ENCODE data around the gene HOPX. TPM values are rescaled to one million over a fixed set of nuclear protein-coding genes. Genes with fewer than 3 reads are reported as not detected.
"Not testable (repeated sequence)": the region's sequence is repeated elsewhere in the genome, so short reads cannot be mapped to it uniquely, and the experiment has no call there.

Gene HOPX
- total and polyA plus RNA-seq, 2 of the 8 experiments (the other 6 are each of a cell fraction or from before 2014, with no cell fraction given) = not detected

GRCh38 chr4:56637154-56637553 lies 43.9 kb downstream of the HOPX start (continued):
- no peak for TF ChIP-seq EZH2 (IDR thresholded peaks at IDR 0.05; ENCODE audit: low read depth, low read length, severe bottlenecking)
- TF ChIP-seq MAX (IDR thresholded peaks at IDR 0.05) = no peak
- TF ChIP-seq SIRT6 (IDR thresholded peaks at IDR 0.05; ENCODE audit: low read length) = no peak
- no peak for TF ChIP-seq EGR1 (IDR thresholded peaks at IDR 0.05; ENCODE audit: borderline replicate concordance, low read depth, low read length)
- no peak for TF ChIP-seq NANOG (IDR thresholded peaks at IDR 0.05; ENCODE audit: insufficient read depth, low read depth, low read length, poor library complexity, severe bottlenecking)
- no peak for TF ChIP-seq ATF3 (IDR thresholded peaks at IDR 0.05; ENCODE audit: insufficient read depth, low read depth, low read length)

GRCh38 chr4:56634954-56635353 lies 46.1 kb downstream of the HOPX start:
- H3K36me3 ChIP-seq (ENCODE audit: control insufficient read depth in 2 of 4, insufficient read depth in 4 of 4, low read length in 3 of 4); H3K4ac ChIP-seq (replicated peaks; ENCODE audit: insufficient read length, low read depth, low read length); H4K8ac ChIP-seq (ENCODE audit: extremely low read depth, insufficient read depth, low read length); H3K27ac ChIP-seq (ENCODE audit: low read depth, low read length); FAIRE-seq; H3K4me2 ChIP-seq (ENCODE audit: insufficient read depth in 1 of 2, low read depth in 2 of 2, low read length in 2 of 2); H3K23me2 ChIP-seq (ENCODE audit: low read depth, low read length); H4K20me1 ChIP-seq (replicated peaks in 1 of 2; ENCODE audit: control insufficient read depth in 1 of 2, insufficient read depth in 2 of 2, low read length in 2 of 2); H4K5ac ChIP-seq (ENCODE audit: insufficient read length, low read depth, low read length); H3K56ac ChIP-seq (replicated peaks; ENCODE audit: insufficient read length, low read depth, low read length); H2BK120ac ChIP-seq (replicated peaks; ENCODE audit: low read depth, low read length); H3K79me2 ChIP-seq (ENCODE audit: control insufficient read depth in 1 of 2, insufficient read depth in 2 of 2, low read length in 2 of 2); DNase-seq (ENCODE audit: low read depth in 1 of 2, low spot score in 2 of 2); H3K9ac ChIP-seq (replicated peaks in 1 of 4; ENCODE audit: extremely low read depth in 1 of 4, low read depth in 3 of 4, low read length in 3 of 4); H2AK5ac ChIP-seq (ENCODE audit: low read depth, low read length); H3K9me3 ChIP-seq (ENCODE audit: insufficient read depth in 2 of 2, low read depth in 1 of 2, low read length in 1 of 2); H3K79me1 ChIP-seq (ENCODE audit: low read depth, low read length); H3K23ac ChIP-seq (ENCODE audit: insufficient read length); POLR2A ChIA-PET (ENCODE audit: partially characterized antibody); H2BK12ac ChIP-seq (ENCODE audit: low read depth, low read length); H3K27me3 ChIP-seq (replicated peaks in 1 of 4; ENCODE audit: control insufficient read depth in 3 of 4, extremely low read depth in 1 of 4, insufficient read depth in 3 of 4, low read length in 3 of 4); H3K14ac ChIP-seq (ENCODE audit: insufficient read length); H2BK20ac ChIP-seq (ENCODE audit: low read length); H4K91ac ChIP-seq (replicated peaks; ENCODE audit: insufficient read length, low read length); H3K18ac ChIP-seq (ENCODE audit: extremely low read depth, low read length); H2BK15ac ChIP-seq (ENCODE audit: low read length); H2AFZ ChIP-seq (ENCODE audit: low read length); H3K4me3 ChIP-seq (ENCODE audit: extremely low read depth in 1 of 4, insufficient read depth in 2 of 4, low read depth in 3 of 4, low read length in 4 of 4); H2BK5ac ChIP-seq (ENCODE audit: low read depth, low read length); H3K4me1 ChIP-seq (replicated peaks in 1 of 4; ENCODE audit: control insufficient read depth in 3 of 4, insufficient read depth in 4 of 4, low read length in 3 of 4): not testable (repeated sequence)
- CTCF ChIA-PET (ENCODE audit: partially characterized antibody) = interaction anchor here (3.5 kb wide), 1 partner anchor 15 kb away, joined by 10 read pairs; no protein-coding TSS in a partner anchor
- 95% methylated on average over 9 of the region's 9 CpGs; no CpG with 5 or more reads in 1 of the 2 experiments for WGBS, 2 experiments (ENCODE audit: extremely low coverage in 1 of 2, insufficient coverage in 1 of 2, insufficient read length in 1 of 2, insufficient replicate concordance in 2 of 2, low coverage in 1 of 2, low lambda C conversion rate in 2 of 2, missing lambda C conversion rate in 1 of 2)

Data from H1 (cell line).